ENCODE measurements around the gene CDH2.

The CDH2 gene

GRCh38 chr18:28059861-28060260 is 117.1 kb downstream of the CDH2 start:
- Histone ChIP-seq H3K27ac (ENCODE audit: low read depth, low read length) (no peak overlapping the region), H3K27me3 (ENCODE audit: low read length) (no peaks in the 10 kb centered on the region), H4K20me1 (ENCODE audit: low read depth, low read length) (no peaks in the 10 kb centered on the region), H3K9me3 (ENCODE audit: insufficient read depth, low read length) (no peaks in the 10 kb centered on the region), H3F3A (ENCODE audit: insufficient read depth) (no peaks in the 10 kb centered on the region), H3K9ac (ENCODE audit: low read length) (no peak overlapping the region), H3K4me3 (ENCODE audit: insufficient read depth, low read length, poor library complexity, severe bottlenecking) (no peak overlapping the region), H3K79me2 (ENCODE audit: insufficient read depth, low read length) (no peaks in the 10 kb centered on the region), H3K36me3 (ENCODE audit: low read length) (no peaks in the 10 kb centered on the region), H3K4me2 (ENCODE audit: low read depth, low read length, poor library complexity, severe bottlenecking) (no peak overlapping the region), H2AFZ (ENCODE audit: low read depth, low read length, severe bottlenecking) (no peak overlapping the region), H3K9me2 (replicated peaks; ENCODE audit: insufficient read depth, low read length) (no peaks in the 10 kb centered on the region; the same call in 1 of the 2 replicates)
- TF ChIP-seq EZH2phosphoT487 (conservative IDR thresholded peaks at IDR 0.05; ENCODE audit: low read length) (no peak), CTCF (IDR thresholded peaks at IDR 0.05; ENCODE audit: insufficient read depth, low read length, poor library complexity, severe bottlenecking) (no peak)

- H3K27me3 ChIP-seq (ENCODE audit: low read length) = no peaks in the 10 kb centered on the region
- no peaks in the 10 kb centered on the region for H4K20me1 ChIP-seq (ENCODE audit: low read depth, low read length)
- no peak overlapping the region for H3K4me3 ChIP-seq (ENCODE audit: insufficient read depth, low read length, poor library complexity, severe bottlenecking)
- H3K79me2 ChIP-seq (ENCODE audit: insufficient read depth, low read length) = no peaks in the 10 kb centered on the region
- no peak overlapping the region for H3K9ac ChIP-seq (ENCODE audit: low read length)
- no peaks in the 10 kb centered on the region for H3K9me3 ChIP-seq (ENCODE audit: insufficient read depth, low read length)
- no peaks in the 10 kb centered on the region for H3F3A ChIP-seq (ENCODE audit: insufficient read depth)
- no peak overlapping the region for H3K27ac ChIP-seq (ENCODE audit: low read depth, low read length)
- no peak overlapping the region for H3K4me2 ChIP-seq (ENCODE audit: low read depth, low read length, poor library complexity, severe bottlenecking)
- no peaks in the 10 kb centered on the region for H3K36me3 ChIP-seq (ENCODE audit: low read length)
- H3K9me2 ChIP-seq (replicated peaks; ENCODE audit: insufficient read depth, low read length) = no peaks in the 10 kb centered on the region
- TF ChIP-seq EZH2phosphoT487 (conservative IDR thresholded peaks at IDR 0.05; ENCODE audit: low read length) (no peak), CTCF (IDR thresholded peaks at IDR 0.05; ENCODE audit: insufficient read depth, low read length, poor library complexity, severe bottlenecking) (no peak)
- no peak overlapping the region for H2AFZ ChIP-seq (ENCODE audit: low read depth, low read length, severe bottlenecking)
Measured at GRCh38 chr18:28050545-28050944, 126.4 kb downstream of the CDH2 start.

- no peaks in the 10 kb centered on the region for H4K20me1 ChIP-seq (ENCODE audit: low read depth, low read length)
- no peak overlapping the region for H3K4me3 ChIP-seq (ENCODE audit: insufficient read depth, low read length, poor library complexity, severe bottlenecking)
- no peak overlapping the region for H3K9ac ChIP-seq (ENCODE audit: low read length)
- no peaks in the 10 kb centered on the region for H3K9me3 ChIP-seq (ENCODE audit: insufficient read depth, low read length)
- H3K9me2 ChIP-seq (replicated peaks; ENCODE audit: insufficient read depth, low read length) = no peaks in the 10 kb centered on the region
- H3K36me3 ChIP-seq (ENCODE audit: low read length) = no peaks in the 10 kb centered on the region
- H3K79me2 ChIP-seq (ENCODE audit: insufficient read depth, low read length) = no peaks in the 10 kb centered on the region
- no peaks in the 10 kb centered on the region for H3F3A ChIP-seq (ENCODE audit: insufficient read depth)
- no peak overlapping the region for H3K4me2 ChIP-seq (ENCODE audit: low read depth, low read length, poor library complexity, severe bottlenecking)
- no peak overlapping the region for H2AFZ ChIP-seq (ENCODE audit: low read depth, low read length, severe bottlenecking)
- TF ChIP-seq EZH2phosphoT487 (conservative IDR thresholded peaks at IDR 0.05; ENCODE audit: low read length) (no peak), CTCF (IDR thresholded peaks at IDR 0.05; ENCODE audit: insufficient read depth, low read length, poor library complexity, severe bottlenecking) (no peak)
- H3K27me3 ChIP-seq (ENCODE audit: low read length) = no peaks in the 10 kb centered on the region
- H3K27ac ChIP-seq (ENCODE audit: low read depth, low read length) = no peak overlapping the region
Measured at GRCh38 chr18:28048612-28049011, 128.3 kb downstream of the CDH2 start.
